GM12878 (cell line): Measurements from ENCODE around the gene PPARA. TPM values are rescaled to one million over a fixed set of nuclear protein-coding genes. Genes with fewer than 3 reads are reported as not detected.

Experiments used
- ATAC-seq: fragments of 200-7000 bp; cut with Tn5 transposase; 3 replicates; pipeline ENCODE4 v1.9.1; 2020; ENCODE audit warnings: mild to moderate bottlenecking, moderate library complexity
- BruUV-seq: library from RNA; stranded (reverse); fragments of 400-500 nt; replicated peaks from 2 replicates; lab custom pipeline; 2021; lab: Mats Ljungman, UMichigan
- CTCF ChIA-PET: fragments of 300-600 bp; sonication (Branson Sonifier 250); formaldehyde crosslinking; extraction: SDS; loops from one replicate; lab custom pipeline; 2021; ENCODE audit warnings: inconsistent platforms; lab: Yijun Ruan, JAX
- POLR2A ChIA-PET: fragments of 350-600 bp; formaldehyde crosslinking; extraction: SDS; loops from one replicate; lab custom pipeline; 2021; ENCODE audit warnings: inconsistent platforms; lab: Charles Lee
- RAD21 ChIA-PET: fragments of 300-600 bp; sonication (Branson Sonifier 250); formaldehyde crosslinking; loops from one replicate; lab custom pipeline; 2023; ENCODE audit warnings: antibody characterized with exemption; ENCODE audit not compliant: unreplicated experiment; lab: Charles Lee
- SMC1A ChIA-PET: fragments of 300-600 bp; sonication (Branson Sonifier 250); formaldehyde crosslinking; loops from one replicate; lab custom pipeline; 2023; ENCODE audit not compliant: unreplicated experiment, uncharacterized antibody; lab: Charles Lee
- DNase-seq: peaks from one replicate; pipeline ENCODE4 v3.0.0-alpha.2; 2011; ENCODE audit warnings: low read depth, low spot score
- FAIRE-seq: peaks from 3 replicates; lab custom pipeline; 2011; peaks lifted over from hg19 to GRCh38; lab: Jason Lieb, UNC
- H2AFZ ChIP-seq: 2 replicates; pipeline ENCODE4 v1.6.0; 2011; ENCODE audit warnings: low read depth, low read length, control low read depth; ENCODE audit not compliant: control insufficient read depth
- H3K27ac ChIP-seq: 2 replicates; pipeline ENCODE4 v1.5.1; 2011; ENCODE audit warnings: control low read depth; ENCODE audit not compliant: control insufficient read depth, insufficient read depth
- H3K27me3 ChIP-seq, 2 experiments: replicated peaks in 1 of 2; 2 replicates each; pipeline versions ENCODE4 v1.6.0 to v1.6.1; 2011; ENCODE audit warnings: low read length in 1 of 2; ENCODE audit not compliant: control insufficient read depth in 2 of 2, insufficient read depth in 2 of 2
- H3K36me3 ChIP-seq, 2 experiments: 2 replicates each; pipeline ENCODE4 v1.5.1; 2011; ENCODE audit warnings: low read length in 1 of 2; ENCODE audit not compliant: control insufficient read depth in 2 of 2, insufficient read depth in 2 of 2
- H3K4me1 ChIP-seq: 2 replicates; pipeline ENCODE4 v1.6.1; 2011; ENCODE audit warnings: mild to moderate bottlenecking, low read length, moderate library complexity, mixed read lengths; ENCODE audit not compliant: control insufficient read depth, insufficient read depth
- H3K4me2 ChIP-seq: 2 replicates; pipeline ENCODE4 v1.6.0; 2011; ENCODE audit warnings: control low read depth; ENCODE audit not compliant: control insufficient read depth, insufficient read depth
- H3K4me3 ChIP-seq: fragments of 200-600 bp; sonication (generic); 2 replicates; pipeline ENCODE4 v1.5.1; 2016
- H3K79me2 ChIP-seq: 2 replicates; pipeline ENCODE4 v1.6.0; 2011; ENCODE audit warnings: low read length; ENCODE audit not compliant: control insufficient read depth, insufficient read depth
- H3K9ac ChIP-seq: 2 replicates; pipeline ENCODE4 v1.8.0; 2011; ENCODE audit warnings: low read length, control low read depth, mixed read lengths; ENCODE audit not compliant: control insufficient read depth, insufficient read depth
- H3K9me3 ChIP-seq: replicated peaks from 3 replicates; pipeline ENCODE4 v1.5.1; 2011; ENCODE audit warnings: mild to moderate bottlenecking, low read length; ENCODE audit not compliant: control insufficient read depth, insufficient read depth
- H4K20me1 ChIP-seq: 2 replicates; pipeline ENCODE4 v1.6.0; 2011; ENCODE audit not compliant: control insufficient read depth, insufficient read depth
- CHD2 ChIP-seq: IDR thresholded peaks from 2 replicates; pipeline ENCODE4 v1.6.1; 2011; ENCODE audit warnings: low read depth, low read length, improper control_type of control experiment, borderline replicate concordance
- RELA ChIP-seq: fragments of 450-650 bp; IDR thresholded peaks from 2 replicates; pipeline ENCODE4 v1.8.0; 2014; ENCODE audit warnings: borderline replicate concordance; ENCODE audit not compliant: partially characterized antibody
- SPI1 ChIP-seq: IDR thresholded peaks from 2 replicates; pipeline ENCODE4 v1.6.1; 2011; ENCODE audit warnings: low read depth, mild to moderate bottlenecking, low read length, moderate library complexity, borderline replicate concordance; ENCODE audit not compliant: insufficient read depth
- WGBS: methylation state at CpG from one replicate; pipeline ENCODE4 v1.1.6; 2016; ENCODE audit warnings: low lambda C conversion rate; ENCODE audit not compliant: insufficient replicate concordance, insufficient coverage; ENCODE audit errors: missing lambda C conversion rate; 5-methylcytosine and 5-hydroxymethylcytosine counted together
- in situ Hi-C: fragments of 300-500 bp; cut with MboI; formaldehyde crosslinking; loops from 9 replicates; pipeline ENCODE4 v1.14.3; 2018; ENCODE audit warnings: mixed read lengths
- intact Hi-C: fragments of 100-400 bp; cut with micrococcal nuclease; formaldehyde crosslinking; loops from one replicate; pipeline ENCODE4 v1.14.2; 2022; ENCODE audit not compliant: unreplicated experiment
- polyA plus RNA-seq, 11 experiments: library from polyadenylated mRNA; depleted of rRNA in 4 of 11; unstranded in 6 of 11; stranded (reverse) in 5 of 11; fragments of >200 nt; fragmentation: Nextera tagmentation in 4 of 11; fragmentation: Illumina TruSeq in 1 of 11; extraction: Ambion mirVana in 4 of 11; extraction: Trizol in 1 of 11; gene quantifications; 1 replicate in 1 of 11; 2 replicates in 10 of 11; pipeline versions ENCODE4 v1.2.1 to v1.2.3, GENCODE V29; 2011 to 2016; ENCODE audit warnings: inconsistent platforms in 2 of 11, missing spikeins in 2 of 11, low read depth in 1 of 11
- total RNA-seq, 4 experiments: library from RNA; depleted of rRNA in 3 of 4; stranded (reverse); fragments of >200 nt in 3 of 4; fragmentation: Illumina TruSeq in 1 of 4; extraction: Trizol in 1 of 4; gene quantifications; 2 replicates each; pipeline versions ENCODE4 v1.2.1 to v1.2.3, GENCODE V29; 2013 to 2021

Gene PPARA
- total and polyA plus RNA-seq, 10 of the 15 experiments (the other 5 are each of a cell fraction or from before 2014, with no cell fraction given): 0.72 to 10.4 (median 4.6) TPM

DNA sequence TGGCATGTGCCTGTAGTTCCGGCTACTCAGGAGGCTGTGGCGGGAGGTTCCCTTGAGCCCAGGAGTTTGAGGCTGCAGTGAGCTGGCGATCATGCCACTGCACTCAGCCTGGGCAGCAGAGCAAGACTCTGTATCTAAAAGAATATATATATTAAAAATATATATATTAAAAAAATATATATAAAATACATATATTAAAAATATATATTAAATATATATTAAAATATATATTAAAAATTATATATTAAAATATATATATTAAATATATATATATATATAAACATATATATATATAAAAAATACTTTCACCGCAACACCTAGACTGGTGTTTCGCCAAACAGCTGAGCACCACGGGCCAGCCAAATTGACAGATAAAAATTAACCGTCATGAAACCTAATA is 126.2 kb downstream of the PPARA start (continued):
- no peak for TF ChIP-seq CHD2

DNA sequence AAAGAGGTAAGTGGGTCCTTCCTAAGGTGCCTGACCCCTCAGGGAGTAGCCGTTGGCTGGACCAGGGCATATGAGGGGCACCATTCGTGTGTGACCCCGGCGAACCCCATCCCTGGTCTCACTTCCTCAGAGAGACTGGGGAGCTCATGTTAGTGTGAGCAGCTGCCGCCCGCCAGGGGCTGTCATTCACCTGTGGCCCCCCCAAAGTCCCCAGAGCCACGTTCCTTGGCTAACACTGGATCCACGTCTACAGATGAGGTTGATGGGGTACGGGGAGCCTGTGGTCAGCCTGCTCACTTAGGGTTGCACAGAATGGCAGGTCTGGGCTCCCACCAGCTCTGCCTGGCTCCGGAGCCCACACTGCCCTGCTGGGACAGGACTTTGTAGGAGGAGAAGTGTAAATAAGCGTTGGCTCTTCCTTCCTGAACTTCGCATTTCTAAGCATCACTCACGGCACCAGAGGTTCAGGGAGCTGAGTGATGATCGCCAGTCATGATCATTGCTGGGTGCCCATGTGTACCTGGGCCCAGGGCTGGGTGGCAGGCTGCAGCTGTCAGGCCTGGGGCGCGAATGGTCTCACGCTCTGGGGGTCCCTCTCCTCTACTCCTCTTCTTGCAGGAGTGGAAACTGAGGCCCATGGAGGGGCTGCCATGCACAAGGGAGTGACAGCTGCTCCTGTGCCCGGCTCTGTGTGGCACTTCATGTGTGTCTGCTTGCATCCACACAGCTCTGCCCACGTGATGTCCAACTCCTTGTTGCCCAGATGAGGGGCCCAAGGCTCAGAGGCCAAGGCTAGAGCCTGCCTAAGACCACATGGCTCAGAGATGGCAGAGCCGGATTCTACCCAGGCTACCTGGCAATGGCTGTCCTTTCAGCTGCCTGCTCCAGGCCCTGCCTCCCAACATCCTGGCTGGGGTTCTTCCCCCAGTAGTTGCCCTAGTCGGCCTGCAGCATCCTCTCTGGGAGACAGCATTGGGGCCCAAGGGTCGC is 128.6 kb downstream of the PPARA start:
- no peaks in the 10 kb centered on the region for H3K79me2 ChIP-seq
- H3K27ac ChIP-seq: no peak overlapping the region
- peaks cover 4% of the 10 kb centered on the region; the same call in 1 of the 2 replicates for H3K4me1 ChIP-seq
- H2AFZ ChIP-seq: no peak overlapping the region
- ChIA-PET CTCF (no interaction called here), POLR2A (interaction anchor here (0.6 to 0.9 kb wide), 2 partner anchors 10 to 41 kb away, joined by 5 to 6 read pairs; partner anchors contain the start of gene TTC38), RAD21 (no interaction called here), SMC1A (no interaction called here)
- H3K4me3 ChIP-seq: no peak overlapping the region
- H3K9ac ChIP-seq: no peak overlapping the region
- FAIRE-seq: no peak
- no peak overlapping the region for H3K4me2 ChIP-seq
- intact Hi-C loops (no loop called here), in situ Hi-C loops (no loop called here)
- no peak for DNase-seq
- no peaks in the 10 kb centered on the region for H3K27me3 ChIP-seq
- TF ChIP-seq RELA (no peak), SPI1 (0 out of 2 replicates have a peak, but pooled peaks have one; percentile 7)
- no peaks in the 10 kb centered on the region for H4K20me1 ChIP-seq
- peaks cover 5 to 15% of the 10 kb centered on the region in 2 experiments for H3K36me3 ChIP-seq
- WGBS: 68% methylated on average over 22 of the region's 22 CpGs
- ATAC-seq: no peak
- no TSS peak for BruUV-seq
- peaks cover 2% of the 10 kb centered on the region; the same call in 2 of the 3 replicates for H3K9me3 ChIP-seq
